NCI-H774 (cell line): Measurements from ENCODE around the gene LRRC55.

Experiments used
- DNase-seq: peaks from one replicate; lab custom pipeline; 2025; lab: John Stamatoyannopoulos, UW

LRRC55 gene

DNA sequence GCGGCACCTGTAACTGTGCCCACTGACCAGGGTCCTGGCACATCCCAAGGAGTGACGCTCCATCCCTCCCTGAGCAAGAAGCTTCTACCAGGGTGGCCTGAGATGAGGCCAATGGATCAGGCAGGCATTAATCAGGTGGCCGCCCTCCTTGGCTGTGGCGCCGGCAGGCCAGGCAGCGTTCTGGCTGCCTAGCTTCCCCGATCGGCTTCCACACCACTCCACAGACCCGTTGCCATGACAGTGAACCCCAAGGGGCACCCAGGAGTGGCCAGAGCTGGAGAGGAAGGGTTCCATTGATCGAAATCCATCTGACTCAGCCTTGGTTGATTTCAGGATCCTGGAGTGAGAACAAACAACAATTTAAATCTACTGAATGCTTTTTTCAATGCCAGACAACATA is 20.5 kb downstream of the LRRC55 start:
- no peak for DNase-seq

DNA sequence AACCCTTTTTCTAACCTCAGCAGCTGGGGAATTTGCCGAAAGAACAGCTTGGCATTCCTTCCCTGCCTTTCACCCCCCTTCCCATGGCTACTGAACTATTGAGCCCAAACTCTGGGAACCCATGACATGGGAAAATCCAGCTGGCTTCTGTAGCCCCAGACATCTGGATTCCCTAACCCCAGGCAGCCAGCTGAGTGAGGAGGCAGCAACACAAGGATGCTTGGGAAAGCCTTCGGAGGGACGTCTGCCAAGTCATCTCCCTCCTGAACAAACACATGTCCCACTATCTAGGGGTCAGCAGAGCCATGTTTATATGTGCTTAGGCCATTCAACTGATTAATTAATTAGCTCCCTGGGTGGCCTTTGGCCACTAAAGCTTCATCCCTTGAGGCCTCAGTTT is 21.6 kb downstream of the LRRC55 start:
- no peak for DNase-seq

- DNase-seq = no peak
Observed at GRCh38 chr11:57203882-57204480, 22.2 kb downstream of the LRRC55 start.

DNA sequence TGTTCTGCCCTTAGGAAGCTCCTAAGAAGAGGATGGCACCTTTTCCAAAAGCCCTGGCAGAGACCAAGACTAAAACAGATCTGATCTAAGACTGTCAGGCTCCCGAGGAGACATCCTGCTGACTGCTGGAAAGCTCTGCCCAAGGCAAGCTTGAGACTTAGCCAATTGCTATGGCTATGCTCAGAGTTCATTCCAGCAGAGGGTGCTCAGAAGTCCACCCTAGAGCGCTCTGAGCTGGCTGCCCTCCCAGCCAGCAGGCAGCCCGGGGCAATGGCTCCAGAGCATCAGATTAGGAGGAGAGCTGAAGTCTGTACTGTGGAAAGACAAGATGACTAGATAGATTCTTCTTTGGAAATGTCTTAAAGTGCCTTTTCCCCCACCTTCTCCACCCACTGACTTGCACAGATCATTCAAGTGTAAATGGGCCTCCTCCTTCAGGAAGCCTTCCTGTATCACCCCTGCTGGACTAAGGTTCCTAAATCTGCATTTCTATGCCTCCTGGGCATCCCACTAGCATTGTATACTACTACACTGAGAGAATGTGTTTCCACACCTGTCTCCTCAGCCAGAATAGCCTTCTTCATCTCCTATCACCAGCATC is 23.4 kb downstream of the LRRC55 start:
- no peak for DNase-seq

GRCh38 chr11:57207168-57207567 is 25.4 kb downstream of the LRRC55 start:
- no peak for DNase-seq

- DNase-seq = no peak
Observed at GRCh38 chr11:57210781-57211180, 29.0 kb downstream of the LRRC55 start.

GRCh38 chr11:57213342-57214097 is 31.8 kb downstream of the LRRC55 start:
- DNase-seq = no peak

DNA sequence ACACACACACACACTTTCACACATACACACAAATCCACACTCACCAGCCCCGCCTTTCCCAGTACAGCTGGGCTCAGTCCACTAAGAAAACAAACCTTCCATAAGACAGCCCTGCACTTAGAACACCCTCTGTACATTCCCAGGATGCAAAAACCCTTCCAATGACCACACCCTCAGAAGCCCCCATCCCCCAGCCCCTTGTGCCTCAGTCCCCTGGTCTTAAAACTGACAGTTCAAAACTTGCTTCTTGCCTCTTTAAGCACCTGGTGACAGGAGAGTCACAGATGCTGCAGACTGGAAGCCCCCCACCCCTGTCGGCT is 32.3 kb downstream of the LRRC55 start:
- no peak for DNase-seq

DNA sequence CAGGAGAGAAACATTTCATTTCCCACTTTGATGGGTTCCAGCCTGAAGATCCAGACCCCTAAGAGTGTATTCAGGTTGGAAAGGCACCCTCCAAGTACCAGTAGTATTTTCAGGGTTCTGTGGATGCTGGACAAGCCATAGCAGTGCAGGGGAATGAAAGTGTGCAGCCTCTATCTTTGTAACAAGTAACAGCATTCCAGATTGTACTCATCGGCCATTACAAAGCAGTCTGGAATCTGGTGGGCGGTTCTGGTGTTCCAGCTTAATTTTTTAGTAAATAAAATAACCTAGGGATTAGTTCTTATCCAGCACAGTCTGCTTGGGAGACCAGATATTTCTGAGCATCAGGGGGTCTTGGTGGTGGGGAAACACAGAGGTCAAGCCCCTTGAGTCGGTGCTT is 32.7 kb downstream of the LRRC55 start:
- DNase-seq = no peak

GRCh38 chr11:57216463-57216862 is 34.7 kb downstream of the LRRC55 start:
- no peak for DNase-seq

GRCh38 chr11:57217053-57217452 is 35.3 kb downstream of the LRRC55 start:
- no peak for DNase-seq

- DNase-seq = no peak
Observed at GRCh38 chr11:57219021-57219627, 37.4 kb downstream of the LRRC55 start.

DNA sequence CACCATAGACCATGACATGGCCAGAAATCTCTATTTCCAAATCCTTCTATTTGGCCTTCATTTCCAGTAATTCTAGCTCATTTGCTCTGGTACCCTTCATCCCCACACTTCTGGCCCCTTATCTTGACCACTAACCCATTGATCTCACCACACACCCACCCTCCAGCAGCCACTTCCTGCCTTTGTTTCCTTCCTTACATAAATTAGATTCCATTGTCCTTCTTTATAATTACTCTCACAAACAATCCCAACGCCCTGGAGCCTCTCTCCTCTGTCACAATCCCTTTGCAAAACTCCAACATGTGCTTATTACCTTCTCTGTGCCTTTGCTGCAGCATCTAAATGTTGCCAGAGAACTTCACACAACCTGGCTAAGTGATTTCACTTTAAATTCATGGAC is 40.5 kb downstream of the LRRC55 start:
- no peak for DNase-seq

DNA sequence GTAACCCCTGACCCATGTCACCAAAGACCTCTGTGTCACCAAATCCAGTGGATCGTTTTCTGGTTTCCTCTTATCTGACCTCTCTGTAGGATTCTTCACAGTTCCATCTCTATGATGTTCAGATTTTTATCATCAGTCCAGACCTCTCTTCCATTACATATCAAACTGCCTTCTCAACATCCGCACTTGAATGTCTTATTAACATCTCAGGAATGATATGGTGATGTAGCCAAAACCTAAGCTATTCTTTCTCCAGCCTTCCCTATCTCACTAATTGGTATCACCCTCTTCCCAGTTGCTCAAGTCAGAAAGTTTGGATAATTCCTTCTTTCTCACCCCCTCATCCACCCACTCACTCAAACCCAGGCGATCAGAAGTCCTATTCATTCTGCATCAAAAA is 41.8 kb downstream of the LRRC55 start:
- DNase-seq = no peak

DNA sequence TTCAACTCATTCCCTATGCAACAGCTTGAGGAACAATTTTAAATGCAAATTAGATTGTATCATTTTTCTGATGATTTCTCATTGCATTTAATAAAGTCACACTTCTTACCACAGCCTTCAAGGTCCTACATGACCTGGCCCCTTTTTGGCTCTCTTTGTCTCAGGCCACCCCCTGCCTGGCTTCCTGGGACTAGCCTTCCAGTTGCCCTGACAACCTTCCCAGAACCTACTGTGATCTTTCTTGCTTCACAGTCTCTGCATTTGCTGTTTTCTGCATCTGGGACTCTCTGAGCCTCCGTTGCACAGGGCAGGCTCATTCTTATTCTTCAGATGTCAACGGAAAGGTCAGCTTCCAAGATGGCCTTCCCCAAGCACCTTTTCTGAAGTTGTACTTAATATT is 42.4 kb downstream of the LRRC55 start:
- no peak for DNase-seq

DNA sequence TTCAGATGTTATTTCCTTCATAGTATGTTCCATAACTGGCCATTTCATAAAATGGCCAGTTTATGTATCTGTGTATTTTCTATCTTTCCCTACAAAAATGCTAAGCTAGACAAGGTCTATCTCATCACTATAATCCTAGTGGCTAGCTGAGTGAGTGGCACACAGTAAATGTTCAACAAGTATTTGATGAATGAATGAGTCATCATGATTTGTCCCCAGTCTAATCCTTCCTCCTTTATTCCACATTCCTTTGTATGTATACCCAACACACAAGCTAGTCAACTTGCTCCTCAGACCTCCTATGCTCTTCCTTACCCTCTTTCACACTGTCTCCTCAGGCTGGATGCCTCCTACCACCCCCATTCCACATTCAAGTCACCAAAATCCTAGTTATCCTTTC is 42.8 kb downstream of the LRRC55 start:
- no peak for DNase-seq

DNA sequence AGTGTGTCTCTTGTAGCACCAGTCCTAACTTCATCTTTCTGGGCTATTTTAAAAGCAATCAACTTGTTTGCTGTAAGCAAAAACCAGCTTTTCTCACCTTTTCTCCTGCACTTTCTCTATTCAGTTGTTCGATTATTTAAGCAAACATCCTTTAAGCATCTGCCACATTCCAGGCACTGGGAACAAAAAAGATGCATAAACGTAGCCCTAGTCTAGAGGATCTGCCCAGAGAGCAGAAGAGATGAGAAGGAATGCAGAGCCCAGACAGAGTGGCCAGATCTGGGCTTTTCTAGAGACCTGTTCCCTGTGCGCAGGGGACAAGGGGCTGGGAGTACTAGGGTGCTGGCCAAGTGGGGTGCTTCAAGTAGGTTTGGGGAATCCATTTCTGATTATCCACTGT is 46.8 kb downstream of the LRRC55 start:
- no peak for DNase-seq

DNA sequence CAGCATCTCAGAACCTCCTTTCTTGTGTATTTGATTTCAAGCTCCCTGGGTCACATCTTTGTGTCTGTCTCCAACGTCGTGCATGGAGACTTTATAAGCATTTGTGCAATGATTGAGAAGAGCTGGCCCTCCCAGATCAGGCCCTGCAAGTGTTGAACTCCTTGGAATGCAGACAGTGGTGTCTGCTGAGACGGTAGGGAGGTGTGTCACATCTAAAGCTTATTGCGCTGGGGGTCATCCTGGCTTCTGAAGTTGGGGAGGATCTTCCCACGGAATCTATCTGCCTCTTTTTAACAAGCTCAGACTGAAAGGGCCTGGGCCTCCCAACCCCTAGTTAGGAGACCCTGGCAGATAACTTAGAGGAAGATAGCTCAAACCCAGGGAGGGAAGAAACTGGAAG is 48.6 kb downstream of the LRRC55 start:
- DNase-seq = no peak

DNA sequence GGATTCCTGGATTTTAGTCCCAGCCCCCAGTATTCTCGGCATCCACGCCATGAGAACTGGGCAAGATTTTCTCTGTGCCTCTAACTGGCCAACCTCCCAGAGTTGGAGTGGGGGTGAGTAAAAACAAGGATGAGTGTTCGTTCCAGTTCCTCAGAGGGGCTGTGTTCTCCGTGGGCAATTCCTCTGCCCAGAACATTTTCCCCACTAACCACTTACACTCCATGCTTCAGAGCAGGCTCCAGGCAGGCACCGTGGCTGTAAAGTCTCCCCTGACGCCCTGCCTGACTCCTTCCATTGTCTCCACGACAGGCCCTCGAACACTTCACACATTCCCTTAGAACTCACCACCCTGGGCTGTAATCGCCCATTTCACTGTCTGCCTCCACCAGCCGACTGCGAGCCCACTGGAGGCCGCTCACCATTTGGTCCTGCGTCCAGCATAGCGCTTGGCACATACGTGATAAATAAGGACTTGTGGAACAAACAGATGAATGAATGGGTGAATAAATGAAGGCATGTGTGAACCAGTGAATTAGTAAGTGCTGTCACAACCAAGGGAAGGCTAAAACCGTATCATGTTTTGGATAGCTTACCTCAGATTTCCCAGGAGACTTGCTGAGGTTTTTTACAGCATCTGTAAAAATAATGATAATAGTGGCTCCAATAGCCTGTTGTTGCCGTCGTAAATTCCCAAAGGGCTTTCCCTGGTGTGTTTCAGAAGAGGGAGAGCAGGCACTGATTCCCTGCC is 49.2 kb downstream of the LRRC55 start:
- DNase-seq = no peak

- no peak for DNase-seq
Observed at GRCh38 chr11:57231539-57232253, 49.9 kb downstream of the LRRC55 start.

DNA sequence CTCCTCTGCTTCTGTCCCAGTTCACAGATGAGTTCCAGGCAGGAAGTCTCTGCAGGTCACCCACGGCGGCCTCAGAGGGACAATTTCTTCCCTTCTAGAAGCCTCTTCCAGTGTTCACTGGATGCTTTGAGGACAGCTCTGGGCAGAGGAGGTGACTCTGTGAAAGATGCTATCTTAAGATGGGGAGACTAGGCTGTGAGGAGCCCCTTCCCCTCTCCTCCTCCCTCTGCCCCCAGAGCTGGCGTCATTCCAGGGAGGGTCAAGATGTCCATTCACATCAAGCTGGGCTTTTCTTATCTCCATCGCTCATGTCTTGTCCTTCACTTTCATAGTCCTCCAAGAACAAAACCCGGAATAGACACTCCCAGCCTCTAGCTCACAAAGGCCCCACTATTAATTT is 51.9 kb downstream of the LRRC55 start:
- no peak for DNase-seq
